Rectal smooth muscle tissue (tissue), 1 donor: Measurements from ENCODE around the gene ARMCX6.
"Not testable (repeated sequence)": the region's sequence is repeated elsewhere in the genome, so short reads cannot be mapped to it uniquely, and the experiment has no call there.

Experiments used
- H3K27ac ChIP-seq: one replicate; pipeline ENCODE4 v1.7.0; 2013; ENCODE audit warnings: low read depth, low read length, inconsistent platforms
- H3K27me3 ChIP-seq: one replicate; pipeline ENCODE4 v1.7.0; 2013; ENCODE audit warnings: low read length; ENCODE audit not compliant: control insufficient read depth, insufficient read depth
- H3K36me3 ChIP-seq: one replicate; pipeline ENCODE4 v1.7.0; 2013; ENCODE audit warnings: low read length; ENCODE audit not compliant: control insufficient read depth, insufficient read depth
- H3K4me1 ChIP-seq: one replicate; pipeline ENCODE4 v1.7.0; 2013; ENCODE audit warnings: low read length; ENCODE audit not compliant: control insufficient read depth, insufficient read depth
- H3K4me3 ChIP-seq: one replicate; pipeline ENCODE4 v1.7.0; 2013; ENCODE audit warnings: low read length
- H3K9ac ChIP-seq: one replicate; pipeline ENCODE4 v1.7.0; 2013; ENCODE audit warnings: low read length

ARMCX6 gene

DNA sequence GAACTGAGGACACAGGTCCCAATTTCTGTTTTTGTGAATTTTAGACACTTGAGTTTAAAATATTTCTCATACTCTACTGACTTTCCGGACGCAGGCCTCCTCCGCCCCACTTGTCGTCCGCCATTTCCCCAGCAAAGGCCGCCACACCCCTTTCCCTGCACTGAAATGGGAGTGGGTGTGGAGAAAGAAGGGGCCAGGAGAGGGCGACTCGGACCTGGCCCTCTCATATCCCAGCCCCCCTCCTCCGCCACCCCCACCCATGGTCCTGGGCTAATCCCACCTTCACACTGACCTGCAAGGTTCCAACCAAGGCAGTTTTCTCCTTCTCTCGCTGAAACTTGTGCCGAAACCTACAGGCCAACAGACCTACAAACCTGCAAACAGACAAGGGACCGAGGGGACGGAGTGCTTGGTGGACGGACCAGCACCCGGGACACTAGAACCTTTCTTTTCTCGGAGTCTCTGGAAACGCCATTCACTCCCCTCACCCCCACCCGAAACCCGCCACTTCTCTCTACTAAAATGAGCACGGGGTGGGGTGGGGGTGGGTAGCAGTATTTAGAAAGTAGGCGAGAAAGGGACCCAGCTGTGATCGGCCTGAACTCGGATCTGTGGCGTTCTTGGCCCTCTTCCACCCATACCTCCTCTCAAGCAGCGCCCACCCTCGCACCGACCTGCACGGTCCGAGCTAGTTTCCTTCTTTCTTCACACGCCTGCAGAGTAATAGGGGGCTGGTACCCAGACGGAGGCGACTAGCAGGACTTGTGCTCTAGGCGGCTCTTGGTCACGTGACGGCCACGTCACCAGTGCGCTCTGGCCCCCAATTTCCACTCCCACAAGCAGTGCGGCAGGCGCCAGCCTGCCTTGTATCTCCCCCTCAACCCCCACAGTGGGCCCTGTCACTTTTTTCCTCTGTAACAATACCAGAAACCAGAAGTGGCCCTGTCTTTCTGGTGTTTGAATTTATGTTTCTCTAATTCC, at the start of gene ARMCX6:
ARMCX6 (minus strand) TSS at position 790 of the 981 bp plus-strand sequence. CDS start 1,380 bp downstream, outside the sequence.
- Histone ChIP-seq H3K4me1 (no peaks in the 10 kb centered on the region), H3K27me3 (no peaks in the 10 kb centered on the region), H3K27ac (peak within 1 kb of the TSS; percentile 35), H3K36me3 (no peaks in the 10 kb centered on the region), H3K9ac (peak within 1 kb of the TSS; percentile 24), H3K4me3 (peak within 1 kb of the TSS; percentile 70)

DNA sequence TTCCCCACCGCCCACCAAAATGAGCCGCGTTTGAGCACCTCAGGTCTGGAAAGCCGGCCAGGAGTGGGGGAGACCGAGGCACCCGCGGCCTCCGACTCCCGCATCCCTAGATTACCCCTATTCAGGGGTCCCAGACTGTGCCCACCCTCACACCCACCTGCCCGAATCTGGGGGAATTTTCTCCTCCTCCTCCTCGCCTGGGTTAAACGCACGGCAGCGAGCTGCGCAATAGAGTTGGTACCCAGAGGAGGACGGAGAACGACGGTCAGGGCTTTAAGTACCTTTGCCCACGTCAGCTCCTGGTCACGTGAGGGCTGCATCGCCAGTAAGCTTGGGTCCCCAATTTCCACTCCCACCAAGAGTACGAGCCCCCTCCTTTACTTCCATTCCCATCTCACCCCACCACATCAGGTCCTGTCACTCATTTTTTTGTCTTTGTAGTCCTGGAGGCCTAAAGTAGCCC, 41.8 kb upstream of the ARMCX6 start, which contains the start of gene ARMCX2:
ARMCX2 (minus strand) TSS at position 250 of the 463 bp plus-strand sequence. CDS start 2,262 bp downstream, outside the sequence.
- no peaks in the 10 kb centered on the region for H3K4me1 ChIP-seq
- H3K27ac ChIP-seq, result peak within 1 kb of the TSS; percentile 76
- no peaks in the 10 kb centered on the region for H3K36me3 ChIP-seq
- peak within 1 kb of the TSS; percentile 19 for H3K9ac ChIP-seq
- no peaks in the 10 kb centered on the region for H3K27me3 ChIP-seq
- H3K4me3 ChIP-seq, result peak within 1 kb of the TSS; percentile 74

- Histone ChIP-seq H3K4me1 (no peaks in the 10 kb centered on the region), H3K36me3 (no peaks in the 10 kb centered on the region), H3K9ac (peak overlapping the region; percentile 19), H3K27ac (peak overlapping the region; percentile 76), H3K27me3 (no peaks in the 10 kb centered on the region), H3K4me3 (peak overlapping the region; percentile 74)
Measured at GRCh38 chrX:101658661-101659491, 41.1 kb upstream of the ARMCX6 start.

GRCh38 chrX:101657495-101657894, 39.7 kb upstream of the ARMCX6 start:
- Histone ChIP-seq H3K4me1 (no peaks in the 10 kb centered on the region), H3K27ac (no peak overlapping the region), H3K4me3 (no peak overlapping the region), H3K36me3 (no peaks in the 10 kb centered on the region), H3K9ac (no peak overlapping the region), H3K27me3 (no peaks in the 10 kb centered on the region)

GRCh38 chrX:101656817-101657216, 39.0 kb upstream of the ARMCX6 start:
- Histone ChIP-seq H3K36me3 (no peaks in the 10 kb centered on the region), H3K4me3 (no peak overlapping the region), H3K27ac (no peak overlapping the region), H3K9ac (no peak overlapping the region), H3K27me3 (no peaks in the 10 kb centered on the region), H3K4me1 (no peaks in the 10 kb centered on the region)

DNA sequence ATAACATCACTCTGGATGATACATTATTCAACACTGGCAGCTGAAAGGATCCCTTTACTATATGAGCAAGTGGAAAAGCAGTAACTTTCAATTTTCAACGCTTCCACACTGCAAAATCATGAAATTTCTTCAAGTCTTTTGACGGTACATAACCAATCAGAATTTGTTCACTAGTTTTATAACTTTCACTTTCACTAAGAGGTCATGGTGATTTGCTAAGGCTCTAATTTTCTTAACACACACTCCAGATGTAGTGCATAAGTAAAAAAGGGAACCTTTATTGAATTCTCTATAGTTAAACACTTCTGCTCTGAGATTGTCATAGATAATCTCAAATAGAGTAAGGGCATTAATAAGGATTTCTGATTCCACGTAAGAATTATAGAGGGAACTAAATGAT, 37.7 kb upstream of the ARMCX6 start:
- H3K27ac ChIP-seq, result no peak overlapping the region
- H3K27me3 ChIP-seq, result no peaks in the 10 kb centered on the region
- H3K36me3 ChIP-seq, result no peaks in the 10 kb centered on the region
- no peak overlapping the region for H3K9ac ChIP-seq
- H3K4me3 ChIP-seq, result no peak overlapping the region
- H3K4me1 ChIP-seq, result no peaks in the 10 kb centered on the region

DNA sequence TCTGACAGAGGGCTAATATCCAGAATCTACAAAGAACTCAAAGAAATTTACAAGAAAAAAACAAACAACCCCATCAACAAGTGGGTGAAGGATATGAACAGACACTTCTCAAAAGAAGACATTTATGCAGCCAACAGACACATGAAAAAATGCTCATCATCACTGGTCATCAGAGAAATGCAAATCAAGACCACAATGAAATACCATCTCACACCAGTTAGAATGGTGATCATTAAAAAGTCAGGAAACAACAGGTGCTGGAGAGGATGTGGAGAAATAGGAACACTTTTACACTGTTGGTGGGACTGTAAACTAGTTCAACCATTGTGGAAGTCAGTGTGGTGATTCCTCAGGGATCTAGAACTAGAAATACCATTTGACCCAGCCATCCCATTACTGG, 29.9 kb upstream of the ARMCX6 start:
- not testable (repeated sequence) for H3K27me3 ChIP-seq, H3K36me3 ChIP-seq, H3K4me3 ChIP-seq, H3K27ac ChIP-seq, H3K4me1 ChIP-seq, H3K9ac ChIP-seq

DNA sequence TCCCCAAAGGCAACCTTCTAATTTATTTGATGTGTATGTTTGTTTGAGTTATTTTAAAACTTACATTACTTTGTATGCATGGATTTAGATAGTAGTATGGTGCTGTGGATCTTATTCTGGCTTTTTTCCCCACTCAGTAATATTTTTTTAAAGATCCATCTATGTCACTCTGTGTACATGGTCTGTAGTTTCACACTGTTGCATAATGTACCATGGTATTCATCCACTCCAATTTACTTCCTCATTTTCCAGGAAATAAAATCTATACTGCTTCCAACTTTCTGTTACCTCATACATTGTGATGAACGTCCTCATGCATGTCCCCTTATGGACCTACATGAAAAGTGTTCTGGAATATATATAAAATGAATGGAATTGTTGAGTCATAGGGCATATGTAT, 24.3 kb upstream of the ARMCX6 start:
- peaks cover 3% of the 10 kb centered on the region for H3K27me3 ChIP-seq
- no peaks in the 10 kb centered on the region for H3K4me1 ChIP-seq
- H3K27ac ChIP-seq, result no peak overlapping the region
- H3K4me3 ChIP-seq, result no peak overlapping the region
- H3K36me3 ChIP-seq, result no peaks in the 10 kb centered on the region
- H3K9ac ChIP-seq, result no peak overlapping the region

DNA sequence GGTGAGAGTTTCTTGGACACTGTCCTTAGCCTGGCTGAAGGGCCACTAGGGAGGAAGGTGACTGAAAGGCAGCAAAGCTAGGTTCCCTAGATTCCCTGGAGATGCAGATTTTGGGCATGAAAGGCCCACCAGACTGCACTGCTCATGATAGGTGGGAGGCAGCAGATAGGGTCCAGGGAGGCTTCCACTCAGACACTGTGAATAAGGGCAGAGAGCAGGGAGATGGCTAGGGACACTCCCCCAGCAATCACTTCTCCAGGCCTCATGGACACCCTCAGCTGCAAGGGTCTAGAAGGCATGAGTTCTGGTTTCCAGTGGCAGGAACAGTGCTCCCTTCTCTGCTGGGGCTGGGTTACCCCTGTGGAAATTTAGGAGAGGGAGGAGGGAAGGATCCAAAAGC, 21.8 kb upstream of the ARMCX6 start:
- H3K27ac ChIP-seq, result no peak overlapping the region
- no peaks in the 10 kb centered on the region for H3K36me3 ChIP-seq
- no peak overlapping the region for H3K4me3 ChIP-seq
- no peaks in the 10 kb centered on the region for H3K4me1 ChIP-seq
- H3K27me3 ChIP-seq, result peaks cover 3% of the 10 kb centered on the region
- no peak overlapping the region for H3K9ac ChIP-seq

DNA sequence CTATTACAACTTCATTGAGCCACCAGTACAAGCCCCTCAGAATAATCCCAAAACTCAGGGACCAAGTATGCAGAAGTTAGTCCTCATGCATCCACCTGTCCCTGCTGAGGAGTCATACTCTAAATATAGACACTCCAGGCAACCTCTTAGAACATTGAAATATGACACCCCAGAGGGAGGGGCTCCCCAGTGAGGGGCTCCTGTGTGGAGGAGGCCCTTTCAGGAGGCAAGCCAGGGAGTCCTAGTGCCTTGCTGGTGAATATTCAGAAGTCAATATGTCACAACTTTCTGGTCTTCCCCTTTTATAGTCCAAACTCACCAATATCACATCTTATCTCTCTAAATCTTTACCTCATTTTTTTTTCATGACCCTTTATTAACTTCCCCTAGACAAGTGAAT, 1.6 kb upstream of the ARMCX6 start:
- no peak overlapping the region for H3K4me3 ChIP-seq
- no peaks in the 10 kb centered on the region for H3K27me3 ChIP-seq
- H3K4me1 ChIP-seq, result no peaks in the 10 kb centered on the region
- no peaks in the 10 kb centered on the region for H3K36me3 ChIP-seq
- H3K9ac ChIP-seq, result no peak overlapping the region
- H3K27ac ChIP-seq, result no peak overlapping the region

DNA sequence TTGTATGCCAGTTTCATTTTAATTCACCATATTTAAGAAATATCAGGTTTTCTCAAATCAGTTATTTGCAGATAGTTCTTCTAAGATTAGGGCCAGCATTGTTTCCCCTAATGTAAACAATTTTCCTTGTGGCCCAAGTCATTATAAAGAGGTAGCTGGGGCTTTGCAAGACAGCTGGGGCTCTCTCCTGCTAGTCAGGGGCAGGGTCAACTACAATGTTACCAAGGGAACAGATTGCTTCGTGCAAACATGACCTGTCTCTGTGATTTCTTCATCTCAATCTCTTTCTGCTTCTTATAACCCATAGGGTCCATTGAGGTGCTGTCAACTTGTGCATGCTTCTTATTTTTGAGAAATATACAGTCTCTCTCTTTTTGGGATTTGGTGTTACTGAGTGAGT, 12.1 kb downstream of the ARMCX6 start:
- no peak overlapping the region for H3K27ac ChIP-seq
- H3K27me3 ChIP-seq, result no peaks in the 10 kb centered on the region
- H3K9ac ChIP-seq, result no peak overlapping the region
- no peak overlapping the region for H3K4me3 ChIP-seq
- H3K36me3 ChIP-seq, result no peaks in the 10 kb centered on the region
- no peaks in the 10 kb centered on the region for H3K4me1 ChIP-seq

- no peaks in the 10 kb centered on the region for H3K4me1 ChIP-seq
- no peaks in the 10 kb centered on the region for H3K36me3 ChIP-seq
- no peak overlapping the region for H3K4me3 ChIP-seq
- no peak overlapping the region for H3K9ac ChIP-seq
- H3K27ac ChIP-seq, result no peak overlapping the region
- H3K27me3 ChIP-seq, result no peaks in the 10 kb centered on the region
Measured at GRCh38 chrX:101605146-101605545, 12.7 kb downstream of the ARMCX6 start.
